ENCODE results near the gene C14orf93. TPM values are rescaled to one million over a fixed set of nuclear protein-coding genes. Genes with fewer than 3 reads are reported as not detected.
A peak's percentile ranks its signal among the peaks of the same experiment; 100 is the strongest.

Gene C14orf93
- total and polyA plus RNA-seq, 9 of the 15 experiments (the other 6 are each of a cell fraction or from before 2014, with no cell fraction given), result 2.2 to 22.4 (median 16.1) TPM

GRCh38 chr14:23056956-23057756 lies 47.2 kb upstream of the C14orf93 start, which contains the start of gene CDH24 (continued):
- TF ChIP-seq ARID4B (CRISPR knock-in tag; IDR thresholded peaks at IDR 0.05) (0 out of 2 replicates have a peak, but pooled peaks have one; percentile 3), ZNF518B (CRISPR knock-in tag; IDR thresholded peaks at IDR 0.05) (no peak), ZNF584 (CRISPR knock-in tag; IDR thresholded peaks at IDR 0.05; ENCODE audit: low read depth) (no peak), MYC (IDR thresholded peaks at IDR 0.05; ENCODE audit: low read depth, low read length) (peak; percentile 23; the same call in 1 of the 2 replicates), MYC (CRISPR knock-in tag; IDR thresholded peaks at IDR 0.05; ENCODE audit: borderline replicate concordance, low read depth) (no peak), ZNF212 (CRISPR knock-in tag; IDR thresholded peaks at IDR 0.05) (no peak), TFAM (CRISPR knock-in tag; conservative IDR thresholded peaks at IDR 0.05) (no peak), SMAD2 (IDR thresholded peaks at IDR 0.05; ENCODE audit: low read depth, low read length) (no peak), ZNF134 (CRISPR knock-in tag; conservative IDR thresholded peaks at IDR 0.05) (no peak), ZNF184 (CRISPR knock-in tag; IDR thresholded peaks at IDR 0.05) (no peak), NFE2L1 (tag; IDR thresholded peaks at IDR 0.05; ENCODE audit: borderline replicate concordance, low read depth) (no peak), ZNF121 (CRISPR knock-in tag; conservative IDR thresholded peaks at IDR 0.05) (no peak), SAP30 (IDR thresholded peaks at IDR 0.05; ENCODE audit: borderline replicate concordance, insufficient read depth, low read depth, low read length, poor library complexity, severe bottlenecking) (no peak), LARP7 (IDR thresholded peaks at IDR 0.05) (peak; percentile 89; the same call in 1 of the 2 replicates), MAFK (IDR thresholded peaks at IDR 0.05; ENCODE audit: low read length) (no peak), ZNF253 (CRISPR knock-in tag; conservative IDR thresholded peaks at IDR 0.05) (no peak)
- TF ChIP-seq, protein P1, sequence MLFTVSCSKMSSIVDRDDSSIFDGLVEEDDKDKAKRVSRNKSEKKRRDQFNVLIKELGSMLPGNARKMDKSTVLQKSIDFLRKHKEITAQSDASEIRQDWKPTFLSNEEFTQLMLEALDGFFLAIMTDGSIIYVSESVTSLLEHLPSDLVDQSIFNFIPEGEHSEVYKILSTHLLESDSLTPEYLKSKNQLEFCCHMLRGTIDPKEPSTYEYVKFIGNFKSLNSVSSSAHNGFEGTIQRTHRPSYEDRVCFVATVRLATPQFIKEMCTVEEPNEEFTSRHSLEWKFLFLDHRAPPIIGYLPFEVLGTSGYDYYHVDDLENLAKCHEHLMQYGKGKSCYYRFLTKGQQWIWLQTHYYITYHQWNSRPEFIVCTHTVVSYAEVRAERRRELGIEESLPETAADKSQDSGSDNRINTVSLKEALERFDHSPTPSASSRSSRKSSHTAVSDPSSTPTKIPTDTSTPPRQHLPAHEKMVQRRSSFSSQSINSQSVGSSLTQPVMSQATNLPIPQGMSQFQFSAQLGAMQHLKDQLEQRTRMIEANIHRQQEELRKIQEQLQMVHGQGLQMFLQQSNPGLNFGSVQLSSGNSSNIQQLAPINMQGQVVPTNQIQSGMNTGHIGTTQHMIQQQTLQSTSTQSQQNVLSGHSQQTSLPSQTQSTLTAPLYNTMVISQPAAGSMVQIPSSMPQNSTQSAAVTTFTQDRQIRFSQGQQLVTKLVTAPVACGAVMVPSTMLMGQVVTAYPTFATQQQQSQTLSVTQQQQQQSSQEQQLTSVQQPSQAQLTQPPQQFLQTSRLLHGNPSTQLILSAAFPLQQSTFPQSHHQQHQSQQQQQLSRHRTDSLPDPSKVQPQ (CRISPR knock-in tag; IDR thresholded peaks at IDR 0.05; ENCODE audit: borderline replicate concordance), result no peak
